ENCODE measurements around the gene ACTRT2.

- TF ChIP-seq PATZ1 (CRISPR knock-in tag; IDR thresholded peaks at IDR 0.05; ENCODE audit: borderline replicate concordance): no peak
- no peak for TF ChIP-seq ZFP30 (CRISPR knock-in tag; IDR thresholded peaks at IDR 0.05)
- no peak for TF ChIP-seq TSHZ2 (CRISPR knock-in tag; IDR thresholded peaks at IDR 0.05)
- no peak for TF ChIP-seq ESRRG (CRISPR knock-in tag; IDR thresholded peaks at IDR 0.05)
- no peak for TF ChIP-seq SNAI2 (CRISPR knock-in tag; IDR thresholded peaks at IDR 0.05)
- no peak for TF ChIP-seq TOX (CRISPR knock-in tag; IDR thresholded peaks at IDR 0.05; ENCODE audit: borderline replicate concordance)
- no peak for TF ChIP-seq CSRNP3 (CRISPR knock-in tag; IDR thresholded peaks at IDR 0.05)
- TF ChIP-seq POU6F1 (CRISPR knock-in tag; IDR thresholded peaks at IDR 0.05; ENCODE audit: borderline replicate concordance, low read depth): no peak
- TF ChIP-seq GLIS3 (CRISPR knock-in tag; IDR thresholded peaks at IDR 0.05): no peak
- TF ChIP-seq ZNF70 (CRISPR knock-in tag; IDR thresholded peaks at IDR 0.05): no peak
Observed at GRCh38 chr1:3064296-3064850, 43.1 kb downstream of the ACTRT2 start.

Data from SK-N-SH treated with all-trans-retinoic acid at 6 μM for 48 hours (cell line).